AG09309 (cell line): ENCODE results near the gene ZNF711.

Experiments used
- DNase-seq: peaks from one replicate; pipeline ENCODE4 v3.0.0-alpha.2; 2010; ENCODE audit warnings: low read depth
- H3K4me3 ChIP-seq: 2 replicates; pipeline ENCODE4 v1.5.1; 2011; ENCODE audit warnings: mild to moderate bottlenecking, low read depth, low read length, moderate library complexity; ENCODE audit not compliant: control insufficient read depth
- CTCF ChIP-seq: IDR thresholded peaks from 2 replicates; pipeline ENCODE4 v1.5.1; 2011; ENCODE audit warnings: mild to moderate bottlenecking, low read depth, low read length, inconsistent platforms; ENCODE audit not compliant: insufficient read depth, control insufficient read depth; ENCODE audit errors: missing control alignments

ZNF711 gene

GRCh38 chrX:85243761-85244449 lies at the start of gene ZNF711, which contains the start of gene SATL1:
Gene ZNF711, plus strand, starts transcription at chrX:85243991. Its CDS starts 3,582 bp downstream, at chrX:85247573.
Gene SATL1, minus strand, starts transcription at chrX:85243779. Its CDS starts 134,811 bp downstream, at chrX:85108968.
- peak within 1 kb of the TSS; percentile 40 for H3K4me3 ChIP-seq
- DNase-seq: no peak
- TF ChIP-seq CTCF: no peak

- no peak for DNase-seq
- no peak for TF ChIP-seq CTCF
- no peak overlapping the region for H3K4me3 ChIP-seq
Observed at GRCh38 chrX:85196319-85196718, 47.5 kb upstream of the ZNF711 start.

GRCh38 chrX:85203461-85203970 lies 40.3 kb upstream of the ZNF711 start:
- DNase-seq: no peak
- no peak for TF ChIP-seq CTCF
- H3K4me3 ChIP-seq: no peak overlapping the region

- H3K4me3 ChIP-seq: no peak overlapping the region
- no peak for DNase-seq
- no peak for TF ChIP-seq CTCF
Observed at GRCh38 chrX:85213792-85214530, 29.8 kb upstream of the ZNF711 start.

GRCh38 chrX:85215946-85216345 lies 27.8 kb upstream of the ZNF711 start:
- H3K4me3 ChIP-seq: no peak overlapping the region
- TF ChIP-seq CTCF: no peak

GRCh38 chrX:85221361-85221760 lies 22.4 kb upstream of the ZNF711 start:
- no peak for TF ChIP-seq CTCF
- no peak overlapping the region for H3K4me3 ChIP-seq
- no peak for DNase-seq

More at GRCh38 chrX:85215946-85216345, 27.8 kb upstream of the ZNF711 start:
- DNase-seq: no peak
